ENCODE data around the gene MATCAP1. TPM values are rescaled to one million over a fixed set of nuclear protein-coding genes. Genes with fewer than 3 reads are reported as not detected.

Gene MATCAP1
- total and polyA plus RNA-seq, 2 of the 13 experiments (the other 11 are each of a cell fraction or from before 2014, with no cell fraction given), result 11.2 to 24.5 TPM

GRCh38 chr16:67183627-67184452, at the start of gene MATCAP1 (continued):
- no peak; the same call in 1 of the 2 replicates for TF ChIP-seq ZNF766 (CRISPR knock-in tag; IDR thresholded peaks at IDR 0.05; ENCODE audit: borderline replicate concordance)
- TF ChIP-seq DPF2 (CRISPR knock-in tag; IDR thresholded peaks at IDR 0.05; ENCODE audit: borderline replicate concordance, low read depth), result no peak
- no peak for TF ChIP-seq NFE2L1 (CRISPR knock-in tag; IDR thresholded peaks at IDR 0.05; ENCODE audit: borderline replicate concordance)
- TF ChIP-seq ZNF326 (CRISPR knock-in tag; IDR thresholded peaks at IDR 0.05; ENCODE audit: borderline replicate concordance), result no peak
- no peak; the same call in 1 of the 2 replicates for TF ChIP-seq ZSCAN12 (CRISPR knock-in tag; IDR thresholded peaks at IDR 0.05)
- peak; percentile 73 for TF ChIP-seq ZFX (CRISPR knock-in tag; IDR thresholded peaks at IDR 0.05; ENCODE audit: low read depth)
- peak; percentile 96 for TF ChIP-seq CEBPB (IDR thresholded peaks at IDR 0.05; ENCODE audit: borderline replicate concordance, low read depth, low read length)
- 0 out of 2 replicates have a peak, but pooled peaks have one; percentile 10 for TF ChIP-seq SIX4 (CRISPR knock-in tag; IDR thresholded peaks at IDR 0.05)
- no peak for TF ChIP-seq CEBPZ (IDR thresholded peaks at IDR 0.05; ENCODE audit: low read length)
- TF ChIP-seq FUBP1 (CRISPR knock-in tag; IDR thresholded peaks at IDR 0.05; ENCODE audit: borderline replicate concordance), result no peak; the same call in 1 of the 2 replicates
- TF ChIP-seq ZNF7 (CRISPR knock-in tag; IDR thresholded peaks at IDR 0.05), result no peak
- TF ChIP-seq NAIF1 (CRISPR knock-in tag; IDR thresholded peaks at IDR 0.05; ENCODE audit: borderline replicate concordance), result no peak
- no peak for TF ChIP-seq TEF (CRISPR knock-in tag; IDR thresholded peaks at IDR 0.05)
- TF ChIP-seq ZKSCAN8 (CRISPR knock-in tag; IDR thresholded peaks at IDR 0.05; ENCODE audit: borderline replicate concordance), result peak; percentile 75; the same call in 1 of the 2 replicates
- 0 out of 2 replicates have a peak, but pooled peaks have one; percentile 88 for TF ChIP-seq SNAPC5 (CRISPR knock-in tag; IDR thresholded peaks at IDR 0.05; ENCODE audit: borderline replicate concordance)
- TF ChIP-seq SMAD3 (CRISPR knock-in tag; IDR thresholded peaks at IDR 0.05), result peak; percentile 60
- TF ChIP-seq HDAC1 (CRISPR knock-in tag; IDR thresholded peaks at IDR 0.05), result peak; percentile 91
- TF ChIP-seq TBP (CRISPR knock-in tag; IDR thresholded peaks at IDR 0.05), result 0 out of 2 replicates have a peak, but pooled peaks have one; percentile 66
- peak; percentile 89; the same call in 1 of the 2 replicates for TF ChIP-seq ZNF136 (CRISPR knock-in tag; IDR thresholded peaks at IDR 0.05; ENCODE audit: low read depth)
- TF ChIP-seq ZC3H4 (CRISPR knock-in tag; IDR thresholded peaks at IDR 0.05; ENCODE audit: borderline replicate concordance), result no peak
- no peak; the same call in 1 of the 2 replicates for TF ChIP-seq ZNF333 (CRISPR knock-in tag; IDR thresholded peaks at IDR 0.05; ENCODE audit: borderline replicate concordance)

All from HepG2 (cell line).